Caco-2 (cell line): ENCODE results near the gene BIRC3. TPM values are rescaled to one million over a fixed set of nuclear protein-coding genes. Genes with fewer than 3 reads are reported as not detected.

ENCODE experiments used
- BruUV-seq: library from RNA; stranded (reverse); fragments of 400-500 nt; replicated peaks from 2 replicates; lab custom pipeline; 2021; lab: Mats Ljungman, UMichigan
- CTCF ChIA-PET: fragments of 300-600 bp; sonication (Branson Sonifier 250); formaldehyde crosslinking; loops from one replicate; lab custom pipeline; 2022; ENCODE audit warnings: antibody characterized with exemption; lab: Charles Lee
- POLR2A ChIA-PET: fragments of 300-600 bp; sonication (Branson Sonifier 250); formaldehyde crosslinking; loops from one replicate; lab custom pipeline; 2022; ENCODE audit warnings: antibody characterized with exemption; lab: Charles Lee
- DNase-seq, 2 experiments: peaks; one replicate each; pipeline versions ENCODE4 v3.0.0 to v3.0.0-alpha.2; 2020 to 2022
- H3K27me3 ChIP-seq: replicated peaks from 2 replicates; pipeline ENCODE4 v1.6.0; 2011; ENCODE audit warnings: low read length; ENCODE audit not compliant: control insufficient read depth, insufficient read depth
- H3K36me3 ChIP-seq: 2 replicates; pipeline ENCODE4 v1.5.1; 2011; ENCODE audit warnings: low read length; ENCODE audit not compliant: control insufficient read depth, insufficient read depth
- H3K4me1 ChIP-seq: fragments of 250-450 bp; sonication (Bioruptor Pico); 2 replicates; pipeline ENCODE4 v1.5.1; 2020; ENCODE audit warnings: mild to moderate bottlenecking
- H3K4me3 ChIP-seq: 2 replicates; pipeline ENCODE4 v1.5.1; 2011; ENCODE audit warnings: low read depth, mild to moderate bottlenecking, control low read depth, low read length
- H3K9me3 ChIP-seq: fragments of 250-450 bp; sonication (Bioruptor Pico); 2 replicates; pipeline ENCODE4 v1.5.1; 2020; ENCODE audit warnings: mild to moderate bottlenecking, moderate library complexity
- H3K27ac Mint-ChIP-seq: one replicate; pipeline ENCODE4 v1.8.0; 2022; ENCODE audit warnings: mixed read lengths; ENCODE audit not compliant: unreplicated experiment
- H3K27me3 Mint-ChIP-seq: one replicate; pipeline ENCODE4 v1.8.0; 2022; ENCODE audit warnings: mixed read lengths; ENCODE audit not compliant: insufficient read depth, unreplicated experiment
- H3K36me3 Mint-ChIP-seq: one replicate; pipeline ENCODE4 v1.8.0; 2022; ENCODE audit warnings: mild to moderate bottlenecking, mixed read lengths; ENCODE audit not compliant: insufficient read depth, unreplicated experiment
- H3K4me1 Mint-ChIP-seq: one replicate; pipeline ENCODE4 v1.8.0; 2022; ENCODE audit warnings: low read depth, mixed read lengths; ENCODE audit not compliant: unreplicated experiment
- H3K4me3 Mint-ChIP-seq: one replicate; pipeline ENCODE4 v1.8.0; 2022; ENCODE audit warnings: mild to moderate bottlenecking, moderate library complexity, mixed read lengths; ENCODE audit not compliant: unreplicated experiment
- H3K9me3 Mint-ChIP-seq: one replicate; pipeline ENCODE4 v1.8.0; 2022; ENCODE audit warnings: mixed read lengths; ENCODE audit not compliant: unreplicated experiment
- CTCF ChIP-seq, 2 experiments: fragments of 200-600 bp in 1 of 2; IDR thresholded peaks; 1 replicate in 1 of 2; 2 replicates in 1 of 2; pipeline versions ENCODE4 v1.5.1 to v1.8.0; 2011 to 2022; ENCODE audit warnings: antibody characterized with exemption in 1 of 2, control low read depth in 1 of 2, inconsistent platforms in 1 of 2, low read depth in 1 of 2, low read length in 1 of 2, mild to moderate bottlenecking in 1 of 2, moderate library complexity in 1 of 2; ENCODE audit not compliant: insufficient read depth in 1 of 2, severe bottlenecking in 1 of 2, unreplicated experiment in 1 of 2
- intact Hi-C: fragments of 100-400 bp; cut with micrococcal nuclease; formaldehyde crosslinking; loops from one replicate; pipeline ENCODE4 v1.10.0; 2022; ENCODE audit not compliant: unreplicated experiment
- total RNA-seq: library from RNA; stranded (reverse); gene quantifications from 2 replicates; pipeline ENCODE4 v1.2.3, GENCODE V29; 2022

BIRC3 gene
- total RNA-seq, 1 experiment from 2014 or later: 1.4 TPM

GRCh38 chr11:102283116-102283485, 34.2 kb upstream of the BIRC3 start:
- Histone ChIP-seq H3K4me1 (peaks cover 31% of the 10 kb centered on the region), H3K36me3 (no peaks in the 10 kb centered on the region), H3K9me3 (no peaks in the 10 kb centered on the region), H3K27me3 (no peaks in the 10 kb centered on the region), H3K4me3 (no peak overlapping the region)
- Mint-ChIP-seq H3K4me1 (peaks cover 22% of the 10 kb centered on the region), H3K36me3 (no peaks in the 10 kb centered on the region), H3K4me3 (no peak overlapping the region), H3K27me3 (no peaks in the 10 kb centered on the region), H3K9me3 (no peaks in the 10 kb centered on the region), H3K27ac (no peak overlapping the region)
- no peak for TF ChIP-seq CTCF (IDR thresholded peaks at IDR 0.05; ENCODE audit: insufficient read depth in 1 of 2, low read depth in 1 of 2, low read length in 1 of 2, severe bottlenecking in 1 of 2, unreplicated experiment in 1 of 2)
- DNase-seq: no peak
- CTCF ChIA-PET: interaction anchor here (0.6 kb wide), 1 partner anchor 14 kb away, joined by 3 read pairs; no protein-coding TSS in a partner anchor
- POLR2A ChIA-PET: interaction anchor here (0.5 kb wide), 1 partner anchor 367 kb away, joined by 3 read pairs; no protein-coding TSS in a partner anchor
- intact Hi-C loops: no loop called here
- no TSS peak for BruUV-seq

- no peak for TF ChIP-seq CTCF (IDR thresholded peaks at IDR 0.05; ENCODE audit: insufficient read depth in 1 of 2, low read depth in 1 of 2, low read length in 1 of 2, severe bottlenecking in 1 of 2, unreplicated experiment in 1 of 2)
- H3K9me3 ChIP-seq: no peaks in the 10 kb centered on the region
- Mint-ChIP-seq H3K36me3 (no peaks in the 10 kb centered on the region), H3K9me3 (no peaks in the 10 kb centered on the region), H3K27ac (no peak overlapping the region), H3K27me3 (no peaks in the 10 kb centered on the region), H3K4me3 (no peak overlapping the region), H3K4me1 (peaks cover 22% of the 10 kb centered on the region)
- no peak for DNase-seq
- CTCF ChIA-PET: no interaction called here
- POLR2A ChIA-PET: no interaction called here
- H3K4me3 ChIP-seq: no peak overlapping the region
- BruUV-seq: no TSS peak
- intact Hi-C loops: no loop called here
- H3K36me3 ChIP-seq: no peaks in the 10 kb centered on the region
- H3K27me3 ChIP-seq: no peaks in the 10 kb centered on the region
- peaks cover 29% of the 10 kb centered on the region for H3K4me1 ChIP-seq
These were observed 33.3 kb upstream of the BIRC3 start for GRCh38 chr11:102284008-102284407.

GRCh38 chr11:102286292-102286691, 31.0 kb upstream of the BIRC3 start:
- BruUV-seq: no TSS peak
- ChIA-PET CTCF (interaction anchor here (1.9 kb wide), 1 partner anchor 18 kb away, joined by 6 read pairs; no protein-coding TSS in a partner anchor), POLR2A (no interaction called here)
- Histone ChIP-seq H3K9me3 (no peaks in the 10 kb centered on the region), H3K4me1 (peaks cover 12% of the 10 kb centered on the region), H3K27me3 (no peaks in the 10 kb centered on the region), H3K4me3 (no peak overlapping the region), H3K36me3 (no peaks in the 10 kb centered on the region)
- intact Hi-C loops: loop anchor here (1.0 kb wide), 1 partner anchor 18 kb away; no protein-coding TSS in a partner anchor
- Mint-ChIP-seq H3K27me3 (no peaks in the 10 kb centered on the region), H3K9me3 (no peaks in the 10 kb centered on the region), H3K27ac (peak overlapping the region; percentile 63), H3K4me3 (peak overlapping the region; percentile 2), H3K4me1 (peaks cover 7% of the 10 kb centered on the region), H3K36me3 (no peaks in the 10 kb centered on the region)
- peak; percentile 49 to 64 for DNase-seq
- TF ChIP-seq CTCF (IDR thresholded peaks at IDR 0.05; ENCODE audit: insufficient read depth in 1 of 2, low read depth in 1 of 2, low read length in 1 of 2, severe bottlenecking in 1 of 2, unreplicated experiment in 1 of 2): no peak
